GM15510 (cell line): ENCODE data around the gene DSE.

Source experiments
- POLR2A ChIP-seq: IDR thresholded peaks from 3 replicates; pipeline ENCODE4 v1.6.1; 2011; ENCODE audit warnings: borderline replicate concordance; ENCODE audit not compliant: insufficient read length; ENCODE audit errors: extremely low read depth

DSE gene

DNA sequence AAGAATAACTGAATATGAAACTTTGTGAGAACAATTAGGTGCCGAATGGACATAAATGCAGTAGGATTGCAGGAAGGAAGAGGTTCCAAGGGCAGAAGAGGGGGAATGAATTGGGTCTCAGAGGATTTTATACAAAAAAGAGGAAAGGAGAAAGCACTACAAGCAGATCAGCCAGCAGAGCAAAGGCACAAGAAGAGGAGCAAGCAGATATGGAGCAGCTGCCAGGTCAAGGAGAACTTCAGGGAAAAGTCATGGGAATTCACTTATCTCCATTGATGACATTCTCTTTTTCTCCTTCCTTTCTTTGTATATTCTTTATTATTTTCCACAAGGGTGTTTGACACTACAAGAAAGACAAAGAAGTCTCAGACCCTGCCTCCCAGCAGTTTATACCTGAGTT lies 9.6 kb downstream of the DSE start:
- TF ChIP-seq POLR2A, result no peak

- no peak for TF ChIP-seq POLR2A
These were observed 10.3 kb downstream of the DSE start for GRCh38 chr6:116381000-116381399.

- TF ChIP-seq POLR2A, result no peak
These were observed 11.8 kb downstream of the DSE start for GRCh38 chr6:116382587-116382986.

DNA sequence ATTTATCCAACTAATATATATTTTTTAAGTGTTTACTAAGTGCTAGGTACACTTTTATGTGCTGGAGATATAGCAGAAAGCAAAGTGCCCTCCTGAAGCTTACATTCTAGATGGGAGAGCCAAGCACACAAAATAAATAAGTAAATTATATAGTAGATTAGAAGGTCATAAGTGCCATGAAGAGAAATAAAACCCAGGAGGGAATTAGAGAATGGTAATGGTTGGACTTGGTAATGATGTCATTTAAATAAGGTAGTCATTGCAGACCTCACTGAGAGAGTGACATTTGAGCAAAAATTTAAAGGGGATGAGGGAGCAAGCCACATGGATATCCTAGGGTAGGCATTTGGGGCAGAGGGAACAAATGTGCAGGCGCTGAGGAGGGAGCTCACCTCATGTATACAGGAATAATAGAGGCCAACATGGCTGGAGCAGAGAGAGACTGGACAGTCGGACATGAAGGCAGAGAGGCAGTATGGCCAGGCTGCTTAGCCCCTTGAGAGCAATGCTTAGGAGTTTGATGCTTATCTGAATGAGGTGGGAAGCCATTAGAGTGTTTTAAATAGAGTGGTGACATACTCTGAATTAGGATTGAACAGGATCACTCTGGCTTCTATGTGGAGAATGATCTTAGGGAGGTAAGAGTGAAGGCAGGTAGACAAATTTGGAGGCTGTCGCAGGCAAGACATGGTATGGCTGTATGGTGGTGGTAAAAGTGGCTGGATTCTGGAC lies 14.1 kb downstream of the DSE start:
- no peak for TF ChIP-seq POLR2A

- TF ChIP-seq POLR2A, result no peak
These were observed 14.7 kb downstream of the DSE start for GRCh38 chr6:116385459-116385802.

- no peak for TF ChIP-seq POLR2A
These were observed 15.2 kb downstream of the DSE start for GRCh38 chr6:116385921-116386320.

GRCh38 chr6:116386581-116387299 lies 16.0 kb downstream of the DSE start:
- TF ChIP-seq POLR2A, result no peak

DNA sequence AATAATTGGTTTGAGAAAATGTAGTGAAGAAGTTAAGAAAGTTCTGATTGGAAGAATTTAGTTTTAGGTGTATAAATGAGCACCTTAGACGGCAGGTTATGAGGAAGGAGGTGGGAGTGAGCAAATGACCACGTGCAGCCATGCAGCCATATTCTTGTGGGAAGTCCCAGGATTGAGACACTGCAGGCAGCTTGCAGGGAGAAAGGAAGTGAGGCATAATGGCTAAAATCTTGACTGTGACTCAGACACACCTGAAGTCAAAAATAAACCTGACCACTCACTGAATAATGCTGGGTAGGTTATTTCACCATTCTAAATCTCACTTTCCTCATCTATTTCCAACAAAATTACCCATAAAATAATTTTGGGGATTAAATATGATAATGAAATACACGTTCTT lies 16.6 kb downstream of the DSE start:
- no peak for TF ChIP-seq POLR2A

- no peak for TF ChIP-seq POLR2A
These were observed 18.2 kb downstream of the DSE start for GRCh38 chr6:116388924-116389323.

DNA sequence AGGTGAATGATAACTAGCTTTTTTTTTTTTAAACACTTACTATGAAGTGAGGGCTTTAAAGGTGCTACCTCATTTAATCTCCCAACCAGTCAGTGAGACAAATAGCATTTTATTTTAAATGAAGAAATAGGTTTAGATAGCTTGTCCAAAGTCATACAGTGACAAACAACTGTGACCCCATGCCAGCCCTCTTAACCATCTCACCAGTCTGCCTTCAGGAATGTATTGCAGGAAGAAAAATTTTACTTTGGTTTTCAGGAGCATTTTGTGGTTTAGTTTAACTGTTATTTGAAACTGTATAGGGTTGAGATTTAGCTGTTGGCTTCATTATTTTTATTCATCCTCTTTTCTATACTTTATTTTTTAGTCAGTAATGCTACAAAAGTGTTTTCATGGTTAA lies 18.6 kb downstream of the DSE start:
- no peak for TF ChIP-seq POLR2A

DNA sequence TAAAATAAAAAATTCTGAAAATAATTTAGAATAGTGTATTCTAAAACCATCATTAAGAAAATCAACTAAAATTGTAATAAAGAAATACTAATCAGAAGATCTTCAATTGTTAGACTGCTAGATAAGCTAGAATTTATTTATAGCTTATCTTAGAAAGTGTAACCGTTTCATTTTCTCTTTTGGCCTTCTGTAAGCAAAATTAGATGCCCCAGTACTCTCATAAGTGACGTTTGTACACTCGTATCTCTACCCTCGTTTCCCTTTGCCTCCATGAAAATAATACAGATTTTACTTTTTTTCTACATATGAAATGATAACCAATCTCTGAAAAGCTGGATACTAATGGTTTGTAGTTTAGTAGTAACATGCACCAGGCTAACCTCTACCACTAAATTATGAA lies 19.8 kb downstream of the DSE start:
- no peak for TF ChIP-seq POLR2A

- TF ChIP-seq POLR2A, result no peak
These were observed 21.6 kb downstream of the DSE start for GRCh38 chr6:116392132-116393013.

GRCh38 chr6:116393430-116393829 lies 22.7 kb downstream of the DSE start:
- TF ChIP-seq POLR2A, result no peak

DNA sequence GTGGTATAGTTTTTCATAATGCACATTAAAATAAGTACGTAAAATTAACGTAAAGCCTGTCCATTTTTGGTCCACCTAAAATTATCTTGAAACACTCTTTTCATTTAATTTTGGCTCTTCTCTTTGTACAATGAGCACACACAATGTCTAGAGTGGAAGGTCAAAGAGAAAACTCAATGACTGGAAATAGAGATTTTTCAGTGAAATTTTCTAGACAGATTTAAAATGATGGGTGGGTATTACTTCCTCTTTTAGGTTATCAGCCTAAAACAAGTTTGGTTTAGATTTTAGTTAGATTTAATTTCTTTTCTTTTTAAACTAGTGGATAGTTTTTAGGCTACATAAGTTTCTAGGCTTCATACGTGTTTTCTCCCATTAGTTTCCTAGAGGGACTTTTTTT lies 24.9 kb downstream of the DSE start:
- TF ChIP-seq POLR2A, result no peak

GRCh38 chr6:116396441-116396840 lies 25.7 kb downstream of the DSE start:
- no peak for TF ChIP-seq POLR2A
